ENCODE measurements around the gene ARID1A. TPM values are rescaled to one million over a fixed set of nuclear protein-coding genes. Genes with fewer than 3 reads are reported as not detected.
A peak's percentile ranks its signal among the peaks of the same experiment; 100 is the strongest.

The ARID1A gene
- polyA plus RNA-seq: 5.9 to 20.6 TPM (median 10.2 TPM) in 3 replicates
- polyA plus RNA-seq (2011; ENCODE audit: low read depth): 12.6 TPM
- 12.5 and 15.3 TPM in 2 replicates for polyA plus RNA-seq (2011; cell fraction: cytosol; rRNA removed)
- 70.1 and 73.8 TPM in 2 replicates for polyA plus RNA-seq (2011; cell fraction: nucleus; rRNA removed)
- 20.3 and 29.5 TPM in 2 replicates for polyA plus RNA-seq (2012; ENCODE audit: low replicate concordance)
- polyA minus RNA-seq: 15.6 to 74.1 TPM (median 41.4 TPM) in 3 replicates
- polyA minus RNA-seq (2011; cell fraction: cytosol; rRNA and poly(A)+ RNA removed): 20.3 TPM
- 47.3 and 69.0 TPM in 2 replicates for polyA minus RNA-seq (2011; cell fraction: nucleus; rRNA and poly(A)+ RNA removed)

DNA sequence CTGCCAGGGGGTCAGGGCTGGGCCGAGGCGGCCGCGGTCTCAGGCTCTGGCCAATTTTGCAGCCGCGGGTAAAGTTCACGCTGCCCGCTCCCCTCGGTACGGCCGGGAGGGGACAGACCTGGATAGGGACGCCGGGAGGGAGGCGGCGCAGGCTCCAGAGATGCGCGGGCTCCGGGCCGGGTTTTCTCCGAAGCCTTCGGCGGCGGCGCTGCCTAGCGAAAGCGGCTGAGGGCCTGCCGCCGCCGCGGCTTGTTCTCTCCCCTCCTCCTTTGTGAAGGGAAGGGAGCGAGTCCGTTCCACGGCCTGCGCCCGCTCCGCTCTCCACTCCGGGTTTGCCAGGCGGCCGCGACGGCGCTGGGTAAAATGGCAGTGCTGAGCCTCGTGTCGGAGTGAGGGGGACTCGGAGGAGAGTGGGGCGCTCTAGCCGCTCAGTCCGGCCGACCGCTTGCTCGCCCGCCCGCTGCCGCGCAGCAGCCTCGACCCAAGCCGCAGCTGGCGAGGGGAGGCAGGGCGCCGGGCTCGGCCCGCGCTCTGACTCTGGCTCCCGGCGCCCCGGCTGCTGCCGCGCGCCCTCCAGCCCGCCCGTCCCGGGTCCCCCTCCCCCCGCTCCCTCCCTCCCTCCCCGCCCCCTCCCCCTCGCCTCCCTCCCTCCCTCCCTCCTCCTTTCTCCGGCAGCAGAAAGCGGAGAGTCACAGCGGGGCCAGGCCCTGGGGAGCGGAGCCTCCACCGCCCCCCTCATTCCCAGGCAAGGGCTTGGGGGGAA lies at the start of gene ARID1A:
ARID1A (plus strand) TSS at position 660 of the 763 bp plus-strand sequence. CDS start 389 bp downstream, outside the sequence.
- peak within 1 kb of the TSS; percentile 94 for H3K27ac ChIP-seq (ENCODE audit: control insufficient read depth, insufficient read depth, low read length)
- no peaks in the 10 kb centered on the region for H3K9me1 ChIP-seq (ENCODE audit: control insufficient read depth, extremely low read depth, insufficient read depth, low read length)
- peak within 1 kb of the TSS; percentile 70 to 77 (median 72) for H3K4me3 ChIP-seq (ENCODE audit: control insufficient read depth in 2 of 3, extremely low read depth in 1 of 3, insufficient read depth in 2 of 3, low read depth in 1 of 3, low read length in 3 of 3)
- FAIRE-seq: no peak
- H3K27me3 ChIP-seq (ENCODE audit: control insufficient read depth, extremely low read depth, insufficient read depth, low read length): no peaks in the 10 kb centered on the region
- H3K4me2 ChIP-seq (ENCODE audit: control insufficient read depth, extremely low read depth, insufficient read depth, low read depth, low read length): peak within 1 kb of the TSS; percentile 99
- H3K9me3 ChIP-seq (ENCODE audit: control insufficient read depth, low read depth, low read length): no peaks in the 10 kb centered on the region
- peak within 1 kb of the TSS; percentile 82 for H3K9ac ChIP-seq (ENCODE audit: control insufficient read depth, extremely low read depth, insufficient read depth, low read length)
- H3K79me2 ChIP-seq (ENCODE audit: control insufficient read depth, insufficient read depth, low read length): peaks cover 40% of the 10 kb centered on the region
- peak; percentile 56 for DNase-seq (ENCODE audit: low read depth, low spot score)
- H3K36me3 ChIP-seq (ENCODE audit: control insufficient read depth in 2 of 2, extremely low read depth in 1 of 2, insufficient read depth in 2 of 2, low read length in 2 of 2): no peaks in the 10 kb centered on the region
- peaks cover 5% of the 10 kb centered on the region for H4K20me1 ChIP-seq (ENCODE audit: control insufficient read depth, extremely low read depth, insufficient read depth, low read length)
- peaks cover 47% of the 10 kb centered on the region for H3K4me1 ChIP-seq (ENCODE audit: control insufficient read depth, extremely low read depth, insufficient read depth, low read length)
- TF ChIP-seq CTCF (optimal IDR thresholded peaks at IDR 0.05 in 1 of 3, IDR thresholded peaks at IDR 0.05 in 1 of 3, conservative IDR thresholded peaks at IDR 0.05 in 1 of 3; ENCODE audit: extremely low read depth in 1 of 3, insufficient read depth in 2 of 3, low read length in 3 of 3): no peak
- TF ChIP-seq EZH2 (IDR thresholded peaks at IDR 0.05; ENCODE audit: low read length): no peak
- dilution Hi-C loops (cut with MboI; ENCODE audit: extremely low pct_ligation_motif_present, low sequenced_read_pairs): no loop called here
- peak within 1 kb of the TSS; percentile 64 for H2AFZ ChIP-seq (ENCODE audit: control insufficient read depth, low read length)

- Histone ChIP-seq H3K4me2 (ENCODE audit: control insufficient read depth, extremely low read depth, insufficient read depth, low read depth, low read length) (no peak overlapping the region), H4K20me1 (ENCODE audit: control insufficient read depth, extremely low read depth, insufficient read depth, low read length) (no peaks in the 10 kb centered on the region), H3K27ac (ENCODE audit: control insufficient read depth, insufficient read depth, low read length) (no peak overlapping the region), H3K9me1 (ENCODE audit: control insufficient read depth, extremely low read depth, insufficient read depth, low read length) (no peaks in the 10 kb centered on the region), H3K4me1 (ENCODE audit: control insufficient read depth, extremely low read depth, insufficient read depth, low read length) (no peaks in the 10 kb centered on the region), H3K9ac (ENCODE audit: control insufficient read depth, extremely low read depth, insufficient read depth, low read length) (no peak overlapping the region), H3K36me3 (ENCODE audit: control insufficient read depth in 2 of 2, extremely low read depth in 1 of 2, insufficient read depth in 2 of 2, low read length in 2 of 2) (no peaks in the 10 kb centered on the region), H3K9me3 (ENCODE audit: control insufficient read depth, low read depth, low read length) (no peaks in the 10 kb centered on the region), H3K4me3 (ENCODE audit: control insufficient read depth in 2 of 3, extremely low read depth in 1 of 3, insufficient read depth in 2 of 3, low read depth in 1 of 3, low read length in 3 of 3) (no peak overlapping the region), H3K79me2 (ENCODE audit: control insufficient read depth, insufficient read depth, low read length) (no peaks in the 10 kb centered on the region), H2AFZ (ENCODE audit: control insufficient read depth, low read length) (no peak overlapping the region), H3K27me3 (ENCODE audit: control insufficient read depth, extremely low read depth, insufficient read depth, low read length) (no peaks in the 10 kb centered on the region)
- dilution Hi-C loops (cut with MboI; ENCODE audit: extremely low pct_ligation_motif_present, low sequenced_read_pairs): no loop called here
- DNase-seq (ENCODE audit: low read depth, low spot score) (no peak), FAIRE-seq (no peak)
- TF ChIP-seq CTCF (optimal IDR thresholded peaks at IDR 0.05 in 1 of 3, IDR thresholded peaks at IDR 0.05 in 1 of 3, conservative IDR thresholded peaks at IDR 0.05 in 1 of 3; ENCODE audit: extremely low read depth in 1 of 3, insufficient read depth in 2 of 3, low read length in 3 of 3): no peak
- no peak for TF ChIP-seq EZH2 (IDR thresholded peaks at IDR 0.05; ENCODE audit: low read length)
Observed at GRCh38 chr1:26664802-26665201, 31.0 kb upstream of the ARID1A start.

All from keratinocyte (primary cell).